A673 (cell line): ENCODE measurements around the gene PHB1. TPM values are rescaled to one million over a fixed set of nuclear protein-coding genes. Genes with fewer than 3 reads are reported as not detected.

Experiments
- BruUV-seq: library from RNA; stranded (reverse); fragments of 400-500 nt; replicated peaks from 2 replicates; lab custom pipeline; 2021; lab: Mats Ljungman, UMichigan
- CTCF ChIA-PET: fragments of 300-600 bp; sonication (Branson Sonifier 250); formaldehyde crosslinking; loops from one replicate; lab custom pipeline; 2022; ENCODE audit warnings: antibody characterized with exemption; lab: Charles Lee
- POLR2A ChIA-PET: fragments of 300-600 bp; sonication (Branson Sonifier 250); formaldehyde crosslinking; loops from one replicate; lab custom pipeline; 2022; ENCODE audit warnings: antibody characterized with exemption; ENCODE audit not compliant: low non-redundant PET; lab: Charles Lee
- DNase-seq: peaks from one replicate; pipeline ENCODE4 v3.0.0-alpha.2; 2015; ENCODE audit warnings: low spot score
- H3K27ac ChIP-seq: fragments of 200-600 bp; sonication (generic); 2 replicates; pipeline ENCODE4 v1.5.1; 2016; ENCODE audit warnings: mixed run types, low read depth, mild to moderate bottlenecking, mixed read lengths, antibody characterized with exemption, low read length; ENCODE audit not compliant: poor library complexity, severe bottlenecking
- H3K27me3 ChIP-seq: fragments of 200-600 bp; sonication (generic); replicated peaks from 2 replicates; pipeline ENCODE4 v1.6.1; 2017; ENCODE audit warnings: mixed run types, low read depth, mild to moderate bottlenecking, mixed read lengths, antibody characterized with exemption, low read length; ENCODE audit not compliant: insufficient read depth, poor library complexity
- H3K36me3 ChIP-seq: fragments of 200-600 bp; sonication (generic); 2 replicates; pipeline ENCODE4 v1.6.1; 2016; ENCODE audit warnings: mixed run types, mild to moderate bottlenecking, mixed read lengths, antibody characterized with exemption, low read length; ENCODE audit not compliant: insufficient read depth, poor library complexity, severe bottlenecking
- H3K4me1 ChIP-seq: fragments of 200-600 bp; sonication (generic); 2 replicates; pipeline ENCODE4 v1.6.1; 2017; ENCODE audit warnings: mixed run types, mild to moderate bottlenecking, mixed read lengths, antibody characterized with exemption, low read length; ENCODE audit not compliant: insufficient read depth, poor library complexity, severe bottlenecking
- H3K4me3 ChIP-seq: fragments of 200-600 bp; sonication (generic); 2 replicates; pipeline ENCODE4 v1.5.1; 2016; ENCODE audit warnings: low read depth, mixed run types, mild to moderate bottlenecking, mixed read lengths, low read length; ENCODE audit not compliant: poor library complexity, severe bottlenecking
- H3K9me3 ChIP-seq: fragments of 200-600 bp; sonication (generic); 2 replicates; pipeline ENCODE4 v1.6.1; 2016; ENCODE audit warnings: mixed run types, low read depth, mild to moderate bottlenecking, mixed read lengths, antibody characterized with exemption, low read length; ENCODE audit not compliant: poor library complexity, severe bottlenecking
- EZH2 ChIP-seq: fragments of 200-600 bp; sonication (generic); IDR thresholded peaks from 2 replicates; pipeline ENCODE4 v1.6.1; 2017; ENCODE audit warnings: borderline replicate concordance, low read depth, mild to moderate bottlenecking, mixed read lengths, antibody characterized with exemption, low read length; ENCODE audit not compliant: poor library complexity, severe bottlenecking
- intact Hi-C: fragments of 100-400 bp; cut with micrococcal nuclease; formaldehyde crosslinking; loops from one replicate; pipeline ENCODE4 v1.10.0; 2022; ENCODE audit not compliant: unreplicated experiment
- total RNA-seq: library from RNA; stranded (reverse); gene quantifications from 2 replicates; pipeline ENCODE4 v1.2.3, GENCODE V29; 2021
- TF ChIP-seq, protein P1 (sequence below): fragments of 300-800, 200-600 bp; sonication (generic); conservative IDR thresholded peaks from 2 replicates; pipeline ENCODE4 v1.5.1; 2017; ENCODE audit warnings: low read depth, mild to moderate bottlenecking, antibody characterized with exemption, low read length, moderate library complexity, mixed read lengths

Gene PHB1
- total RNA-seq, 1 experiment from 2014 or later, result 451 TPM

GRCh38 chr17:49363251-49363650 is 51.4 kb downstream of the PHB1 start:
- ChIA-PET POLR2A (interaction anchor here (0.5 kb wide), 1 partner anchor 799 kb away, joined by 8 read pairs; no protein-coding TSS in a partner anchor), CTCF (interaction anchor here (0.5 kb wide), 1 partner anchor 482 kb away, joined by 6 read pairs; no protein-coding TSS in a partner anchor)
- Histone ChIP-seq H3K27me3 (no peaks in the 10 kb centered on the region), H3K9me3 (no peaks in the 10 kb centered on the region), H3K36me3 (no peaks in the 10 kb centered on the region), H3K4me1 (peaks cover 25% of the 10 kb centered on the region), H3K27ac (no peak overlapping the region), H3K4me3 (no peak overlapping the region)
- intact Hi-C loops, result no loop called here
- no peak for DNase-seq
- no peak for TF ChIP-seq EZH2
- TF ChIP-seq, protein P1, sequence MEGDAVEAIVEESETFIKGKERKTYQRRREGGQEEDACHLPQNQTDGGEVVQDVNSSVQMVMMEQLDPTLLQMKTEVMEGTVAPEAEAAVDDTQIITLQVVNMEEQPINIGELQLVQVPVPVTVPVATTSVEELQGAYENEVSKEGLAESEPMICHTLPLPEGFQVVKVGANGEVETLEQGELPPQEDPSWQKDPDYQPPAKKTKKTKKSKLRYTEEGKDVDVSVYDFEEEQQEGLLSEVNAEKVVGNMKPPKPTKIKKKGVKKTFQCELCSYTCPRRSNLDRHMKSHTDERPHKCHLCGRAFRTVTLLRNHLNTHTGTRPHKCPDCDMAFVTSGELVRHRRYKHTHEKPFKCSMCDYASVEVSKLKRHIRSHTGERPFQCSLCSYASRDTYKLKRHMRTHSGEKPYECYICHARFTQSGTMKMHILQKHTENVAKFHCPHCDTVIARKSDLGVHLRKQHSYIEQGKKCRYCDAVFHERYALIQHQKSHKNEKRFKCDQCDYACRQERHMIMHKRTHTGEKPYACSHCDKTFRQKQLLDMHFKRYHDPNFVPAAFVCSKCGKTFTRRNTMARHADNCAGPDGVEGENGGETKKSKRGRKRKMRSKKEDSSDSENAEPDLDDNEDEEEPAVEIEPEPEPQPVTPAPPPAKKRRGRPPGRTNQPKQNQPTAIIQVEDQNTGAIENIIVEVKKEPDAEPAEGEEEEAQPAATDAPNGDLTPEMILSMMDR, result no peak
- BruUV-seq, result no TSS peak

- Histone ChIP-seq H3K9me3 (no peaks in the 10 kb centered on the region), H3K4me3 (peak overlapping the region; percentile 89), H3K27ac (peak overlapping the region; percentile 62), H3K36me3 (no peaks in the 10 kb centered on the region), H3K27me3 (no peaks in the 10 kb centered on the region), H3K4me1 (peaks cover 26% of the 10 kb centered on the region)
- intact Hi-C loops, result no loop called here
- TF ChIP-seq EZH2, result no peak
- TF ChIP-seq, protein P1, result no peak
- ChIA-PET CTCF (interaction anchor here (0.5 kb wide), 1 partner anchor 481 kb away, joined by 6 read pairs; no protein-coding TSS in a partner anchor), POLR2A (interaction anchor here (0.5 to 0.8 kb wide), 3 partner anchors 45 to 798 kb away, joined by 8 to 21 read pairs (median 10); no protein-coding TSS in a partner anchor)
- DNase-seq, result no peak
- no TSS peak for BruUV-seq
Observed at GRCh38 chr17:49362723-49363117, 52.0 kb downstream of the PHB1 start.

- intact Hi-C loops, result no loop called here
- no peak for TF ChIP-seq EZH2
- TF ChIP-seq, protein P1, result no peak
- CTCF ChIA-PET, result interaction anchor here (0.6 to 0.7 kb wide), 2 partner anchors 8 to 347 kb away, joined by 3 read pairs; no protein-coding TSS in a partner anchor
- no TSS peak for BruUV-seq
- H3K27ac ChIP-seq, result peak within 1 kb of the TSS; percentile 85
- H3K4me3 ChIP-seq, result peak within 1 kb of the TSS; percentile 89
- peaks cover 29% of the 10 kb centered on the region for H3K4me1 ChIP-seq
- POLR2A ChIA-PET, result interaction anchor here (0.7 to 0.8 kb wide), 2 partner anchors 45 to 130 kb away, joined by 10 to 21 read pairs; no protein-coding TSS in a partner anchor
- H3K27me3 ChIP-seq, result no peaks in the 10 kb centered on the region
- H3K9me3 ChIP-seq, result no peaks in the 10 kb centered on the region
- peak; percentile 92 for DNase-seq
- no peaks in the 10 kb centered on the region for H3K36me3 ChIP-seq
Observed at GRCh38 chr17:49361902-49362722, 52.6 kb downstream of the PHB1 start, which contains the start of gene ZNF652. Gene ZNF652 (minus strand): TSS chr17:49362250. CDS start chr17:49317725, 44,525 bp downstream.
